Naive thymus-derived CD4-positive, alpha-beta T cell (primary cell): ENCODE results near the gene POU6F1. TPM values are rescaled to one million over a fixed set of nuclear protein-coding genes. Genes with fewer than 3 reads are reported as not detected.
A peak's percentile ranks its signal among the peaks of the same experiment; 100 is the strongest.

Experiments
- ATAC-seq: fragments of 150-1000 bp; cut with Tn5 transposase; 2 replicates; pipeline ENCODE4 v1.10.0; 2021; ENCODE audit warnings: mild to moderate bottlenecking, moderate library complexity
- CTCF ChIA-PET: fragments of 350-600 bp; sonication (Branson Sonifier 250); formaldehyde crosslinking; loops from one replicate; lab custom pipeline; 2021; ENCODE audit warnings: antibody characterized with exemption; lab: Charles Lee
- POLR2A ChIA-PET: fragments of 350-600 bp; sonication (Branson Sonifier 250); formaldehyde crosslinking; loops from one replicate; lab custom pipeline; 2021; ENCODE audit warnings: antibody characterized with exemption, inconsistent platforms; lab: Charles Lee
- DNase-seq, 9 donors: peaks; one replicate each; pipeline versions ENCODE4 v3.0.0 to v3.0.0-alpha.2; 2020 to 2022; ENCODE audit warnings: mixed read lengths in 1 of 9
- H3K27ac ChIP-seq: one replicate; pipeline ENCODE4 v1.7.0; 2013; ENCODE audit warnings: mild to moderate bottlenecking, low read depth, low read length, moderate library complexity
- H3K27me3 ChIP-seq, 2 donors: one replicate each; pipeline ENCODE4 v1.7.0; 2013; ENCODE audit warnings: low read length in 2 of 2, mild to moderate bottlenecking in 2 of 2, moderate library complexity in 2 of 2; ENCODE audit not compliant: control insufficient read depth in 2 of 2, insufficient read depth in 2 of 2
- H3K36me3 ChIP-seq, 3 experiments: 1 replicate in 2 of 3; 2 replicates in 1 of 3; pipeline ENCODE4 v1.7.0; 2013; ENCODE audit warnings: low read length in 3 of 3, mild to moderate bottlenecking in 3 of 3, moderate library complexity in 1 of 3; ENCODE audit not compliant: insufficient read depth in 3 of 3, control insufficient read depth in 2 of 3
- H3K4me1 ChIP-seq, 2 donors: one replicate each; pipeline ENCODE4 v1.7.0; 2013; ENCODE audit warnings: low read length in 2 of 2, mild to moderate bottlenecking in 2 of 2, moderate library complexity in 1 of 2; ENCODE audit not compliant: control insufficient read depth in 2 of 2, insufficient read depth in 2 of 2
- H3K4me3 ChIP-seq: 2 replicates; pipeline ENCODE4 v1.7.0; 2013; ENCODE audit warnings: mild to moderate bottlenecking, low read length
- H3K9me3 ChIP-seq, 3 experiments: 1 replicate in 2 of 3; 2 replicates in 1 of 3; pipeline ENCODE4 v1.7.0; 2013; ENCODE audit warnings: low read length in 3 of 3; ENCODE audit not compliant: control insufficient read depth in 2 of 3
- H3K27ac Mint-ChIP-seq, 9 donors: one replicate each; pipeline ENCODE4 v1.8.0; 2020 to 2022; ENCODE audit warnings: mixed read lengths in 9 of 9, mild to moderate bottlenecking in 8 of 9, moderate library complexity in 5 of 9, inconsistent platforms in 2 of 9
- H3K27me3 Mint-ChIP-seq, 5 donors: one replicate each; pipeline ENCODE4 v1.8.0; 2021 to 2022; ENCODE audit warnings: mixed read lengths in 5 of 5, mild to moderate bottlenecking in 1 of 5
- H3K36me3 Mint-ChIP-seq, 5 donors: one replicate each; pipeline ENCODE4 v1.8.0; 2020 to 2022; ENCODE audit warnings: mixed read lengths in 5 of 5, mild to moderate bottlenecking in 3 of 5, inconsistent platforms in 1 of 5
- H3K4me1 Mint-ChIP-seq, 7 donors: one replicate each; pipeline ENCODE4 v1.8.0; 2020 to 2022; ENCODE audit warnings: mixed read lengths in 7 of 7, mild to moderate bottlenecking in 3 of 7, inconsistent platforms in 1 of 7
- H3K4me3 Mint-ChIP-seq, 10 donors: one replicate each; pipeline ENCODE4 v1.8.0; 2020 to 2022; ENCODE audit warnings: mild to moderate bottlenecking in 10 of 10, mixed read lengths in 10 of 10, moderate library complexity in 6 of 10, inconsistent platforms in 2 of 10
- H3K9me3 Mint-ChIP-seq, 11 donors: one replicate each; pipeline ENCODE4 v1.8.0; 2020 to 2022; ENCODE audit warnings: mixed read lengths in 11 of 11, mild to moderate bottlenecking in 4 of 11, inconsistent platforms in 1 of 11, moderate library complexity in 1 of 11
- intact Hi-C, 2 donors: fragments of 100-400 bp; cut with micrococcal nuclease; formaldehyde crosslinking; loops; one replicate each; pipeline ENCODE4 v1.15.1; 2023
- polyA plus RNA-seq, 2 donors: library from polyadenylated mRNA; unstranded; fragments of 300-500 nt; fragmentation: Illumina TruSeq; gene quantifications; one replicate each; pipeline ENCODE4 v1.2.3, GENCODE V29; 2021
- total RNA-seq, 6 experiments: library from RNA in 5 of 6; stranded (reverse) in 5 of 6; gene quantifications; 1 replicate in 5 of 6; 2 replicates in 1 of 6; pipeline ENCODE4 v1.2.3 and lab custom pipeline; 2021 to 2026

Gene POU6F1
- total and polyA plus RNA-seq, 7 experiments from 2014 or later: 1.8 to 85.5 (median 27.6) TPM

DNA sequence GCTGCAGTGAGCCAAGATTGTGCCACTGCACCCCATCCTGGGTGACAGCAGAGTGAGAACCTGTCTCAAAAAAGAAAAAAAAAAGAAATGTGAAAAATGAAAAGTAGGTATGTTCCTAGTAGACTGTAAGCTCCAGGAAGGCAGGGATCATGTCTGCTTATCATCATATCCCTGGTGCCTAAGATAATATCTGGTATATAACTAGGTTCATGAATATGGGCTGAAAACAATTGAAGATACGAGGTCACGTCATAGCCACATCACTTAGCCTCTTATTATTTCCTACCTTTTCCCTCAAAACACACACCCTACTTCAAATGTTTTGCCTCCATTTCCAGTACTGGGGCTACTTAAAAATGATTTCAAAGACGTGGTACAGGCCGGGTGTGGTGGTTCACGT lies 3.0 kb downstream of the POU6F1 start:
- intact Hi-C loops: loop anchor here (5.0 to 10.0 kb wide), 3 partner anchors 50 to 168 kb away; partner anchors contain the start of genes BIN2 (in 1 of the 2) and LETMD1 (in 1 of the 2)
- Histone ChIP-seq H3K9me3 (no peaks in the 10 kb centered on the region), H3K4me1 (peaks cover 10% of the 10 kb centered on the region in 2 donors), H3K36me3 (peaks cover 0 to 12% (median 0%) of the 10 kb centered on the region in 3 experiments), H3K27me3 (no peaks in the 10 kb centered on the region), H3K27ac (no peak overlapping the region), H3K4me3 (no peak overlapping the region)
- no peak for DNase-seq
- ChIA-PET CTCF (interaction anchor here (1.0 kb wide), 1 partner anchor 26 kb away, joined by 4 read pairs; no protein-coding TSS in a partner anchor), POLR2A (interaction anchor here (0.6 to 1.1 kb wide), 5 partner anchors 15 to 261 kb away, joined by 3 to 4 read pairs (median 3); no protein-coding TSS in a partner anchor)
- peak overlapping the region in 1 of 10 donors; percentile 1 for H3K4me3 Mint-ChIP-seq
- H3K27me3 Mint-ChIP-seq: no peaks in the 10 kb centered on the region
- no peaks in the 10 kb centered on the region for H3K9me3 Mint-ChIP-seq
- peaks cover 13 to 34% (median 29%) of the 10 kb centered on the region in 7 donors for H3K4me1 Mint-ChIP-seq
- H3K27ac Mint-ChIP-seq: peak overlapping the region in 3 of 9 donors; percentile 81 to 84 (median 82)
- peaks cover 2 to 21% (median 8%) of the 10 kb centered on the region in 5 donors for H3K36me3 Mint-ChIP-seq
- ATAC-seq: no peak

DNA sequence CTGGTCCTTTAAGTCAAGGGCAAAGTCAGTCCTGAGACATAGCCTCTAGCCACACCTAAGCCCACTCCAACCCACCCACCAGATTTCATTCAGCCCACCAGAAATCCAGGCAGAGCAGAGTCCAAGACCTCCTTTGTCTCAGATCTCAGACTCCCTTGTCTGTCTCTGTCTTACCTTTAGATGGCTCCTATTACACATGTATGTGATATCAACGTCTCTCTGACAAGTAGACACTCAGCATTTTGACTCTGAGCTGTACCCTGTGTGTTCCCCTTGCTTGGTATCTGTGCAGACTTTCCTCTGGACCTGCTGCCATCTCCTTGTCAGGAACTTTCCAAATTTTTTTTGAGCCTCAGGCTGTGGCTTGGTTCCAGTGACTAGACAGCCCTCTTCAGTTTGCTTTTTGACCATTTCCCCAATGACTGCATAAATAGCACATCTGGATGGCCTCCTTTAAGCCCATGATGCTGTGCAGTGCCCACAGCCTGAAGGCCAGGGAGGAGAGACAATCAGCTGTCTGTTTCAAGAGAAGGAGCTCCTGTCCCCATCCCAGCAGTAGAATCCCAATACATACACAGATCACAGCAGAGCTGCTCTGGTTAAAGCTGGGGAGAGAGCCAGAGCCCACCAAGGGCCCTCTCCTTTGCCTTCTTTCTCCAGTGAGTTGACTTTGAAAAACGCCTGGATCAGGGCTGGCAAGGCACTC lies 7.0 kb downstream of the POU6F1 start:
- Mint-ChIP-seq H3K36me3 (peaks cover 2 to 33% (median 8%) of the 10 kb centered on the region in 5 donors), H3K27ac (peak overlapping the region in 4 of 9 donors; percentile 6 to 72 (median 23)), H3K4me3 (no peak overlapping the region), H3K9me3 (no peaks in the 10 kb centered on the region), H3K27me3 (no peaks in the 10 kb centered on the region), H3K4me1 (peaks cover 0 to 10% (median 8%) of the 10 kb centered on the region in 7 donors)
- no peak overlapping the region for H3K27ac ChIP-seq
- H3K27me3 ChIP-seq: no peaks in the 10 kb centered on the region
- no peaks in the 10 kb centered on the region for H3K4me1 ChIP-seq
- no peak overlapping the region for H3K4me3 ChIP-seq
- intact Hi-C loops: loop anchor here in 1 of 2 donors (10.0 kb wide), 1 partner anchor 54 kb away; no protein-coding TSS in a partner anchor
- H3K36me3 ChIP-seq: peaks cover 0 to 3% (median 0%) of the 10 kb centered on the region in 3 experiments
- ChIA-PET POLR2A (interaction anchor here (1.2 to 1.7 kb wide), 2 partner anchors 28 to 112 kb away, joined by 3 to 5 read pairs; partner anchors contain the start of gene DAZAP2), CTCF (interaction anchor here (0.6 kb wide), 2 partner anchors 38 to 109 kb away, joined by 3 to 4 read pairs; no protein-coding TSS in a partner anchor)
- no peaks in the 10 kb centered on the region for H3K9me3 ChIP-seq
- no peak for DNase-seq
- no peak for ATAC-seq

DNA sequence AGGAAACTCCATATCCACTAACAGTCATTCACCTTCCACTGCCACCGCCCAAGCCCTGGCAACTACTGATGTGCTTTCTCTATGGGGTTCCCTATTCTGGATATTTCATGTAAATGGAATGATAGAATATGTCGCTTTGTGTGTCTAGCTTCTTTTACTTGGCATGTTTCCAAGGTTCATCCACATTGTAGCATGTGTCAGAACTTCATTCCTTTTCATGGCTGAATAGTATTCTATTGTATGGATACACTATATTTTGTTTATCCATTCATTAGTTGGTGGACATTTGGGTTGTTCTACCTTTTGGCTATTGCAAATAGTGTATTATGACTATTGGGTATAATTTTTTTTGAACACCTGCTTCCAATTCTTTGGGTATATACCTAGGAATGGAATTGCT lies 8.6 kb downstream of the POU6F1 start:
- POLR2A ChIA-PET: interaction anchor here (0.5 to 0.7 kb wide), 3 partner anchors 116 to 186 kb away, joined by 3 to 5 read pairs (median 3); no protein-coding TSS in a partner anchor

DNA sequence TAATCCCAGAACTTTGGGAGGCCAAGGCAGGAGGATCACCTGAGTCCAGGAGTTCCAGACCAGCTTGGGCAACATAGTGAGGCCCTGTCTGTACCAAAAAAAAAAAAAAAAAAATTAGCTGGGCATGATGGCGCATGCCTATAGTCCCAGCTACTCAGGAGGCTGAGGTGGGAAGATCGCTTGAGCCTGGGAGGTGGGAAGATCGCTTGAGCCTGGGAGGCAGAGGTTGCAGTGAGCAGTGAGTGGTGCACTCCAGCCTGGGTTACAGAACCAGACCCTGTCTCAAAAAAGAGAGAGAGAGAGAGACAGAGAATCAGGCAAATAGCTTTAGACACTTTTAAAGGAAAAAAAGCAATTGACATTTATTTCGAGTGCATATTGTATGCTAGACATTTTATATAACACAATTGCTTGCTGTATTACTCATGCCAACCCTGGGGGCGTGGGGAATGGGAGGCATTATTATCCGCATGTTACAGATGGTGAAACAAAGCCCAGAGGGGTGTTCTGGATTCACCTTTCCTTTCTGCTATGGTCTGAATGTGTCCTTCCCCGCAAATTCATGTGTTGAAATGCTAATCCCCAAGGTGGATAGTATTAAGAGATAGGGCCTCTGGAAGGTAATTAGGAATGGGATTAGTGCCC lies 9.7 kb downstream of the POU6F1 start:
- H3K9me3 Mint-ChIP-seq: no peaks in the 10 kb centered on the region
- Histone ChIP-seq H3K36me3 (peaks cover 0 to 3% (median 3%) of the 10 kb centered on the region in 3 experiments), H3K9me3 (no peaks in the 10 kb centered on the region), H3K27me3 (no peaks in the 10 kb centered on the region), H3K4me1 (peaks cover 0 to 9% of the 10 kb centered on the region in 2 donors), H3K4me3 (no peak overlapping the region), H3K27ac (no peak overlapping the region)
- peak overlapping the region in 5 of 9 donors; percentile 14 to 76 (median 52) for H3K27ac Mint-ChIP-seq
- peaks cover 0 to 13% (median 7%) of the 10 kb centered on the region in 7 donors for H3K4me1 Mint-ChIP-seq
- DNase-seq (no peak), ATAC-seq (no peak)
- intact Hi-C loops: no loop called here
- POLR2A ChIA-PET: no interaction called here
- H3K36me3 Mint-ChIP-seq: peaks cover 0 to 38% (median 4%) of the 10 kb centered on the region in 5 donors
- H3K27me3 Mint-ChIP-seq: no peaks in the 10 kb centered on the region
- CTCF ChIA-PET: no interaction called here
- no peak overlapping the region for H3K4me3 Mint-ChIP-seq

More for the DNA sequence above, 8.6 kb downstream of the POU6F1 start:
- intact Hi-C loops: no loop called here
- Histone ChIP-seq H3K4me3 (no peak overlapping the region), H3K4me1 (no peaks in the 10 kb centered on the region), H3K9me3 (no peaks in the 10 kb centered on the region), H3K36me3 (peaks cover 0 to 3% (median 0%) of the 10 kb centered on the region in 3 experiments), H3K27ac (no peak overlapping the region), H3K27me3 (no peaks in the 10 kb centered on the region)
- H3K4me1 Mint-ChIP-seq: peaks cover 0 to 6% (median 2%) of the 10 kb centered on the region in 7 donors
- H3K36me3 Mint-ChIP-seq: peaks cover 0 to 32% (median 5%) of the 10 kb centered on the region in 5 donors
- no peaks in the 10 kb centered on the region for H3K27me3 Mint-ChIP-seq
- DNase-seq (no peak), ATAC-seq (no peak)
- CTCF ChIA-PET: no interaction called here
- H3K9me3 Mint-ChIP-seq: no peaks in the 10 kb centered on the region
- peak overlapping the region in 2 of 9 donors; percentile 3 to 32 for H3K27ac Mint-ChIP-seq
- no peak overlapping the region for H3K4me3 Mint-ChIP-seq

DNA sequence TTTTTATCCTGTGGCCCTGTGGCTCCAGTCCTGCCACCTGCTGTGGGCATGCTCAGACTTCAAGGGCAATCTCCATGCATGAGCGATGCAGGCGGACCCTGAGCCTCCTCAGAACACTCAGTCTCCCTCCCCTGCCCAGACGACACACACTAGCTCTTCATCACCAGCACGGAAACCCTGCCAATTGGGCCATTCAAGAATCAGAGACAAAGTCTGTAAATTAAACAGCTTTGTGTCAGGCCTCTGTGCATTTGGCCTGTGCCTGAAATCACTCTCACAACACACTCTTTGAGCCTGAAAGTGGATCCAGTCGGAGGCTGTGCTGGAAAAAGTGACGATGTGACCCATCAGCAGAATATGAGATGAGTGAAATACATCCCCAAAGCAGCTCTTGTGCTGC lies 12.5 kb downstream of the POU6F1 start:
- DNase-seq (no peak), ATAC-seq (no peak)
- Histone ChIP-seq H3K4me3 (no peak overlapping the region), H3K9me3 (no peaks in the 10 kb centered on the region), H3K4me1 (peaks cover 0 to 12% of the 10 kb centered on the region in 2 donors), H3K36me3 (peaks cover 0 to 3% (median 0%) of the 10 kb centered on the region in 3 experiments), H3K27me3 (no peaks in the 10 kb centered on the region), H3K27ac (no peak overlapping the region)
- Mint-ChIP-seq H3K36me3 (peaks cover 0 to 32% (median 4%) of the 10 kb centered on the region in 5 donors), H3K27ac (peak overlapping the region in 6 of 9 donors; percentile 53 to 82 (median 72)), H3K27me3 (no peaks in the 10 kb centered on the region), H3K9me3 (no peaks in the 10 kb centered on the region), H3K4me3 (no peak overlapping the region), H3K4me1 (peaks cover 0 to 29% (median 13%) of the 10 kb centered on the region in 7 donors)
- intact Hi-C loops: no loop called here
- ChIA-PET POLR2A (interaction anchor here (1.0 to 1.8 kb wide), 3 partner anchors 11 to 35 kb away, joined by 3 to 5 read pairs (median 4); partner anchors contain the start of gene DAZAP2), CTCF (interaction anchor here (0.6 kb wide), 1 partner anchor 12 kb away, joined by 4 read pairs; no protein-coding TSS in a partner anchor)

DNA sequence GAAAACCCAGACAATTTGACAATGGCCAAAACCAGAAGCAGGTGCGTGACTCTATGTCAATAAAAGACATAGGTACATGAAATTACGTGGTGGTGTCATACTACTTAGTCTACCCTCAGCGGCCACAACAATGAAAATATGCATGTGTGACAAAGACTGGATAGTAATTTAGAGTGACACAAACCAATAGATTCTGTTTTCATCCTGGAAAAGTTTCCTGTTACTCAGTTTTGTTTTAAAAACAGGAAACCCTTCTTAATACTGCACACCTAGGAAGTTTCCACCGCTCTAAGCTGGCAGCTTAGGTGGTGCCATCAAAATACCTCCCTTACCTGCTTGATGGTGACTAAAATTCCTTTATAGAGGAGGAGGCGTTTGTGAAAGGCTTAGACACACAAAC lies 15.1 kb downstream of the POU6F1 start:
- Mint-ChIP-seq H3K36me3 (peaks cover 0 to 17% (median 0%) of the 10 kb centered on the region in 5 donors), H3K4me1 (peaks cover 0 to 36% (median 13%) of the 10 kb centered on the region in 7 donors), H3K27ac (peak overlapping the region; percentile 14 to 94 (median 88)), H3K9me3 (no peaks in the 10 kb centered on the region), H3K4me3 (peak overlapping the region in 8 of 10 donors; percentile 20 to 54 (median 29)), H3K27me3 (no peaks in the 10 kb centered on the region)
- peak in 7 of 9 donors; percentile 28 to 67 (median 36) for DNase-seq
- POLR2A ChIA-PET: interaction anchor here (1.0 kb wide), 2 partner anchors 13 to 18 kb away, joined by 4 to 5 read pairs; no protein-coding TSS in a partner anchor
- Histone ChIP-seq H3K36me3 (peaks cover 0 to 8% (median 3%) of the 10 kb centered on the region in 3 experiments), H3K4me1 (peaks cover 0 to 12% of the 10 kb centered on the region in 2 donors), H3K27ac (peak overlapping the region; percentile 37), H3K4me3 (no peak overlapping the region), H3K27me3 (no peaks in the 10 kb centered on the region), H3K9me3 (no peaks in the 10 kb centered on the region)
- CTCF ChIA-PET: no interaction called here
- ATAC-seq: peak; percentile 66
- intact Hi-C loops: loop anchor here in 1 of 2 donors (2.0 to 5.0 kb wide), 2 partner anchors 14 to 35 kb away; partner anchors contain the start of gene DAZAP2
